ENCODE results near the gene AP5Z1. TPM values are rescaled to one million over a fixed set of nuclear protein-coding genes. Genes with fewer than 3 reads are reported as not detected.

AP5Z1 gene
- polyA plus RNA-seq, 1 donor: 18.9 TPM

DNA sequence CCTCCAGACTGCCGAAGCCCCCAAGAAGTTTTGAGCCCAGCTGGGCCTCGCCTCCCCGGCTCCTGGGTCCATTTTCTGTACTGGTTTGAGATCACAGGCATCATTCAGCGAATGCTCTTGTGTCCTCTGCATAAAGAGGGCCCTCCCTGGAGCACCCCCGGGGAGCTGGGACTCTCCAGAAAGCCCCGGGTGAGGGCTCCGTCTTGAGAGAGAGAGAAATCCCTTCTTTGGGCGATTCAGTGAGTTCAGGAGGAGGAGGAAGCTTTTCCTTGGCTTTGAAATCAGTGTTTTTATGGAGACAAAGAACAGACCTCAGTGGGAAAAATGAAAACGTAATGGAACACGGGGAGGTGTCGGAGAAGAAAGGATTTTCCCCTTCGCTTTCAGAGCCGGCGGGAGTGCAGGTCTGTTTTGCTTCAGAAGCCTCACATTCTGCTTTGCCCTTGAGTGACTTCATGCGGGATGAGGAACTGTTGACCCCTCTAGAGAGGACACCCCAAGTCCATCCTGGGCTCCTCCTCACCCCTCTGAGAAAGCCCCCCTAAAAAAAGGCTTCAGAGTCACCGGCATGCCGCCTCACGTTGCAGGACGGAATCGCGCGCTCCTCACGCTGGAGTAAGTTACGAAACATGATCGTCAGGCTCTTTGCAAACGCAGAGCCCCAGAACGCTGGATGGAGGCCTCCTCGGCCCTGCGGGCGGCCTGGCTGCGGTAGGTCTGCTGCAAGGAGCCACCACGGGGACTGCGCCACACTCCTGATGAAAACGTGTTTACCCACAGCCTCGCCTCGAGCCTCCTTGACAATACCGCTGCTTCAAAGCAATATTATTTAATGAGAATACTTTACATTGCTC is 8.5 kb upstream of the AP5Z1 start:
- no peak for DNase-seq

DNA sequence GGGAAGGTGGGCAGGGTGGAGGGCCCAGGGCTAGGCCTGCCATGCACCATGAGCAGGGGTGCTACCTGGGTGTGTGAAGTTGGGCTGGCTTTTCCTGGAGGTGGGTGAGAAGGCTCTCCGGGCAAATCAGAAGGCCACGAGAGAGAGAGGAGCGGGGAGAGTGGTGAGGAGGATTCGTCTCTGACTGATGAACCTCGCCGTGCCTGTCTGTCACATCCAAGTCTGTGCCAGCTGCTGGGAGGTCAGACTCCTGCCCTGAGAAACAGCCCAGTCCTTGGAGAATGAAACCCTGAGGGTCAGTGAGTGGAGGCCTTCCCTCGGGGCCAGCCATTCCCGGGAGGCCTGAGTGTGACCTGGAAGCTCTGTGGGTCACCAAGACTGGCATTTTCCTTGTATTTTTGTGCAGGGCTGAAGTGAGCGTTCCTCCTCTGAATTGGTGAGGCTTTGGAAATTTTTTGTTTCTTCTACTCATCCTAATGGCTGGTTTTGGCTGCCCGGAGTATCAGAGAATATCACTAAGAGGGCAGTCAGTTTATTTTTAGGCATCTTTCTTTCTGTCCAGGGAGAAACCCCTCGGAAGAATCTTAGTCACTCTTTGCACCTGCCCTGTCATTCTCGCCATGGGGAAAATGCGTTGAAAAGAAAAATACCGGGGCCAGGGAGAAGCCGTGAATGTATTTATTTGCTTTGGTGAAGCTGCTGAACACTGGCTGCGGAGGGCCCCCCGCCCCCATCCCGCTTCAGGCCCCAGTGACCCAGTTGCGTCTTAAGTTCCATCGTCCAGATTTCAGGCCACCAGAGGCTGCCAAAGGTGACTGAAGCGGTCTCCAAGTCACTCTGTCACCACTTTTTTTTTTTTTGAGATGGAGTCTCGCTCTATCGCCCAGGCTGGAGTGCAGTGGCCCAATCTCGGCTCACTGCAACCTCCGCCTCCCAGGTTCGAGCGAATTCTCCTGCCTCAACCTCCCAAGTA is 6.5 kb upstream of the AP5Z1 start:
- DNase-seq: no peak

DNA sequence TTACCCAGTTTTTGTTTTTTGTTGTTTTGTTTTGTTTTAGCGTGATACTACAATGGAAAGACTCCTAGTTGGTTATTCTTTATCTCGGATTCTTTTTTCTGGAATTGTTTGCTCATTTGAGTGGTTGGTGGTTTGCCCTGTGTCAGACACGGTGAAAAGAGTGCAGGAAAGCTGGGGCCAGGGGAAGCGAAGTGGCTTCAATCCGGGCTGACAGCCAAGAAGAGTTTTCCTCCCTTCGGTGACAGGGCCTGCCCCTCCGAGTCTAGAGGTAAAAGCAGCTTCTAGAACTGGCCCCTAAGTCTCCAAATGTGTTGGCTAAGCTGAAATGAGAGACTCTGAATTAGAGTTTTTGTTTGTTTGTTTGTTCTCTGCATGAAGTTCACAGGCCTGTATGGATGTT is 5.7 kb upstream of the AP5Z1 start:
- no peak for DNase-seq

DNA sequence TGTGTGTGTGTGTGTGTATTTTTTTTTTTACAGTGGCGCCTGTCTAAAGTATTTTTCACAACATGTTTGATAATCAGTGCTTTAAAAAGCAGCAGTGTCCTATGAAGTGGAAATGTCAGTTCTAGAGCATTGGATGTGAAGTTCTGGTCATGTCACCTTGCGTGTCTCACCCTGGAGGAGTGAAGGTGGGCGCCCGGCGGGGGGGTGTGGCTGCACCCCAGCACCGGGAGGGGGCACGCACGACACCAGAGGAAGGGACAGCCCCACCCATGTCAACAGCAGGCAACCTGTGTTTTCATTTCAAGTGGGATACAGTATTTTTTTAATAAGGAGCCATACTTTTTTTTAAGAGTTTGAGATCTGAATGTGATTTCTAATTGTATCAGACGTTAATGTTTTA is 4.5 kb upstream of the AP5Z1 start:
- no peak for DNase-seq

DNA sequence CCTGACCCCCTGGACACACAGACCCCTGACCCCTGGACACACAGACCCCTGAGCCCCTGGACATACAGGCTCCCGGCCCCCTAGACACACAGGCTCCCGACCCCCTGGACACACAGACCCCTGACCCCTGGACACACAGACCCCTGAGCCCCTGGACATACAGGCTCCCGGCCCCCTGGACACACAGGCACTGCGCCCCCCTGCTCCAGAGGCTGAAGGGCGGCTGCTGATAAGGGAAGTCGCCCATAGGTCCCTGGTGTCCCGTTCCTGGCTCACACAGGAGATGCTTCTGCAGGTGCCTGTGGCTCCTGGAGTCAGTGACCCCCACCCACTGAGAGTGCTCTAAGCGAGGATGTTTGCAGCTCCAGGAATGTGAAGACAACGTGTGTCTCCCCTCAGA is 3.7 kb upstream of the AP5Z1 start:
- no peak for DNase-seq

DNA sequence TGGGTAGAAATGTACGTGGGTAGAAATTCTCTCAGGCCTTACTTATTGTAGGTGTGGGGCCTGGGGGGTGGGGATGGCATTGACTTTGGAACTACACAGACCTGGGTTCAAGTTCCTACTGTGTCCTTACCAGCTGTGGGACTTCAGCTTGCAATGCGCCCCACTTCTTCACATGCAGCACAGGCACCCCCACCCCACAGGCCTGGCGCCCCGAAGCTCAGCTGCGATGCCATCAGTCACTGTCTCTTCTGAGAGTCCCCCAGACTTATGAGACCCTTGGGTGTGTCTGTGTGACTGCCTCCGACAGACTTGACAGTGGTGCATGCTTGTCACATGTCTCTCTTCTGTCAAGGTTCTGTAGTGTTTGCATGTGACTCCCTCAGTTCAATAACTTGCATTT is 3.1 kb upstream of the AP5Z1 start:
- DNase-seq: no peak

DNA sequence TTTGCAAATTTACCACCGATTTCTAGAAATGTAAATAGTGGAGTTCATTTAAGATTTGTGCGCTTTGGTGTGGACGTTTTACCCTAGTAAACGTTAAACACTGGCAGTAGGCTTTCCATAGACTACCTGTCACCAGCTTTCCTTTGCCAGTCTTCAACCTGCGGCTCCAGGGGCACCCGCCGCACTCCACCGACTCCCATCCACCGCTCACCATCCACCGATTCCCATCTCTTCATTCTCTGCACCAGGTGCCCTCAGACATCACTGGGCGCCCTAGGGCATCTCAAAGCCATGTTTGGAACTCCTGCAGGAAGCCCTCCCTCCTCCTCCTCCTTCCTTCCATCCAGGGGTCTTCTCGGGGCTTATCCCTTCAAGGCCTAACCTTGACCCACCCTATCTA is 1.4 kb upstream of the AP5Z1 start:
- DNase-seq: no peak

DNA sequence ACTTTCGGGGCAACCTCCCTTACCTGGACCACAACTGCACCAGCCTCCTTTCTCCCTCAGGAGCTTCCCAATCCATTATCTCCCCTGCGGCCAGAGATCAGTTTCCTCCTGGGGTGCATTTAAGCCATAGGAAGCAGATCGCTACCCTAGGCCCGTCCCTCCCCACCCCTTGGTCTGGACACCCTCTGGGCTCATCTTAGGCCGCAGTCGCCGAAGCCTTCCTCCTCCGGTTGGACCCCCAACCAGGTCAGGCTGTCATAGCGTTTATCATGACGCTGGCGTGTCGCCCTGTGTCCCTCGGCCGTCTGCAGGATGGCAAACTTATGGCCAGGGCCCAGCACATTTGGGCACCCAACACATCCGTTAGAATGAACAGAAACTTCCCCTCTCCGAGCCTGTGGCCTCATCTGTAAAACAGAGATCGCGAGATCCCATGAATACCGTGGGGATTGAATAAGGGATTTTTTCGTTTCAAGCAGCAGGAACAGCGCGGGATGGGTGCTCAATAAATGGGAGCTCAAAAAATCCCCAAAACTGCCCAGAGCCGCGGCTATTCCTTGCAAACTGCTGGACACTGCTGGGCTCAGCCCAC is 669 bp upstream of the AP5Z1 start:
- DNase-seq: no peak

DNA sequence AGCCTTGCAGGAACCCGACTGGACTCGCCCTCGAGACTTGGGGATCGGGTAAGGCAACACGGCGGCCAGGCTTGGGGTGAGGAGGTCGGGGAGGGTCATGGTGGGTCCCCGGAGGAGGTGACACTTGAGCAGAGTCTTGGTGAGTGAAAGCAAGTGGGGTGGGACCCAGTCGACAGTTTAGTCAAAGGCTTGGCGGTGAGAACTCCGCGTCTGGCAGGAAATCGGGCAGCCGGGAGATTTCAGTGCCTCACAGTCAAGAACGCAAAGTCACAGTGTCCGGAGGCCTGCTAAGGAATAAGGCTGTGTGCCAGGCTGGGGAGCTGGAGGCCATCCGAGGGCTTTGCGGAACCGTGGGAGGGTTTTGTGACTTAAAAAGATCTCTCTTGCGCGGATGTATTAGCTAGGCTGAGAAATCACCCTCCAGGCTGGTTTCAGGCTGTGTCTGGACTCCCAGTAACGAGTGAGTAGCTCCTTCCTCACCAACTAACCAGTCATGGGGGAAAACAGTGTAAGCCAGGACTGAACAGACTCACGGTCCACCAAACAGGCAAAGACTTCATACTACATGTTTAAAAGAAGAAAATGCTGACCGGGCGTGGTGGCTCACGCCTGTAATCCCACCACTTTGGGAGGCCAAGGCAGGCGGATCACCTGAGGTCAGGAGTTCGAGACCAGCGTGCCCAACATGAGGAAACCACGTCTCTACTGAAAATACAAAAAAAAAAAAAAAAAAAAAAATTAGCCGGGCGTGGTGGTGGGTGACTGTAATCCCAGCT is 613 bp downstream of the AP5Z1 start:
- no peak for DNase-seq

DNA sequence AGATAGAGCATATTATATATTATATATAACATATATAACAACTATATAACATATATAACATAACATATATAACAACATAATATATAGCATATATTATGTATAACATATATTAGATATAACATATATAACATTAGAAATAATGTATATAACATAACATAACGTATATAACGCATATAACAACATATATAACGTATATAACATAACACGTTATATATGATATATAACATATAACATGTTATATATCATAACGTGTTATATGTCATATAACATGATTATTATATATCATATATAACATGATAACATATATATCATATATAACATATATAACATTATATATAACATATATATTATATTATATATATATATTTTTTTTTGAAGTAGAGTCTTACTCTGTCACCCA is 3.7 kb downstream of the AP5Z1 start:
- no peak for DNase-seq

DNA sequence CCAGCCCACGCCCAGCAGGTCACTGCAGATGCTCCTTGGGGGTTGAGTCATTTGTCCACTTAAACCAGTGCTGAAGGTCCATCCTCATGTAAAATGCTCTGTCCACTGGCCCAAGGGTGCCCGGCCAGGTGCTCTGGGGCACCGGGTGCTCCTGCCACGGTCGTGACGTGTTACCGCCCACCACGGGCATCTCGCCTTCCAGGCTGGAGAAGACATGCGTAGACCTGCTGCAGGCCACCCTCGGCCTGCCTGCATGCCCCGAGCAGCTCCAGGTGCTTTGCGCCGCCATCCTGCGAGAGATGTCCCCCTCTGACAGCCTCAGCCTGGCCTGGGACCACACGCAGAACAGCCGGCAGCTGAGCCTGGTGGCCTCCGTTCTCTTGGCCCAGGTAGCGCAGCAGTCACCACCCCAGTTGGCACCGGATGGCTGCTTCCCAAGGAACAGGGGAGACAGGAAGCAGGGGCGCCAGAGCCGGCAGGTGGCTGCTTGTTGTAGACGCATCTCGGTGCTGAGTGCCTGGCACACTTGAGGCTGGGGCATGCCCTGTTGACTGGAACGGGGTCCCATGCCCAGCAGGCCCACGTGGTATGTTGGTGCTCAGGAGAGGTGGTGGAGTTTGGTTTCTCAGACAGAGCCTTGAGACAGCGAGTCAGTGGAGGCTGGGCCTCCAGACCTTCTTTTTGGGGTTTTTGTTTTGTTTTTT is 6.1 kb downstream of the AP5Z1 start:
- DNase-seq: no peak

DNA sequence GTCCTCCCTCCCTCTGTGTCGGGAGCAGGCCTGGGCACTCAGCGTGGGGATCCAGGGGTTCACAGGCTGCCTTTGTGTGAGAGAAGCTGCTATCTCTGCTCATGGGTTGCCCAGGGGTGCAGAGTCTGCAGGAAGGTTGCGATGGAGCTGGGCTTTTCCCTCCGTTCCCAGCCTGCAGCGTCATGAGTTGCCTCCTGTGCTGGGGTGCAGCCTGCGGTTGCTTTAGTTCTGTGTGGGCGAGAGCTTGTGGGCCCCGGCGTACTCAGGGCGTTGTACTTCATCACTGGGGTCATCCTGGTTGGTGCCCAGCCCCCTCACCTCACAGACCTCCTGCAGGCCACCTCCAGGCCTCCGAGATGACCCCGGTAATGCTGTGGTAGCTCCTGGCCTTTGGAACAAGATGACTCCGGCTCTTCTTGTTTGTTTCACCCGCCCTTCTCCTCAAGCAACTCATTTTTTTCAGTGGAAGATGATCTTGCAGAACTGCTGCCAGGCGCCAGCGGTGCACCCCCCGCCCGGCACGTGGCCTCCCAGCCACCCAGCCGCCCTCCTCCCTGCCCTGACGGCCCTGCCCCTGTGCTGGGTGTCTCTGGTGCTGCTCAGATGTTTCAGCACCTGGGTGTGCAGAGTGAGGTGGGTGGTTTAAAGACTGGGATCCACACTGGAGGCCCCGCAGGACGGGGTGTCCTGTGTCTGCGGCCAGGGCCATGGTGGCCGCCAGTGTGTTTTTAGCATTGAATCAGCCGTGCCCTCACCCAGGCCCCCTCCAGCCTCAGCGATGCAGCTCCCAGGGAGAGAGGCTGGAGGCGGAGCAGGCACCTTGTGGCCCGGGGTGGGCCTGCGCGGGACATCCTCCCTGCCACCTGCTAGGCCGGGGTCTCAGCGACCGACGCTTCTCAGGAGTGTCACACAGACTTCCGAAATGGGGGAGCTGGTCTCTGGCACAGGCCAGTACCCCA is 7.2 kb downstream of the AP5Z1 start:
- no peak for DNase-seq

DNA sequence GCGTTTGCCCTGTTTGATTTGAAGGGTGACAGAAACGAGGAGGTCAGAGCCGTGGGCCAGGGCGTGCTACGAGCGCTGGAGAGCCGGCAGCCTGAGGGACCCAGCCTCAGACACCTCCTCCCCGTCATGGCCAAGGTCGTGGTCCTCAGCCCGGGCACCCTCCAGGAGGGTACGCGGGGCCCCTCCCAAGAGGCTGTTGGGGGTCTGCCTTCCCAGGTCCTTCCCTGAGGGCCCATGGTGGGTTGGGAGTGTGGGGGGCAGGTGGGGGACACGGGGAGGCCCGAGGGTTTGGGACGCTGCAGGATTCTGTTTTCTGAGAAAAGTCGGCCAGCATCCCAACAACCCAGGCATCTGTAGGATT is 7.8 kb downstream of the AP5Z1 start:
- no peak for DNase-seq

DNA sequence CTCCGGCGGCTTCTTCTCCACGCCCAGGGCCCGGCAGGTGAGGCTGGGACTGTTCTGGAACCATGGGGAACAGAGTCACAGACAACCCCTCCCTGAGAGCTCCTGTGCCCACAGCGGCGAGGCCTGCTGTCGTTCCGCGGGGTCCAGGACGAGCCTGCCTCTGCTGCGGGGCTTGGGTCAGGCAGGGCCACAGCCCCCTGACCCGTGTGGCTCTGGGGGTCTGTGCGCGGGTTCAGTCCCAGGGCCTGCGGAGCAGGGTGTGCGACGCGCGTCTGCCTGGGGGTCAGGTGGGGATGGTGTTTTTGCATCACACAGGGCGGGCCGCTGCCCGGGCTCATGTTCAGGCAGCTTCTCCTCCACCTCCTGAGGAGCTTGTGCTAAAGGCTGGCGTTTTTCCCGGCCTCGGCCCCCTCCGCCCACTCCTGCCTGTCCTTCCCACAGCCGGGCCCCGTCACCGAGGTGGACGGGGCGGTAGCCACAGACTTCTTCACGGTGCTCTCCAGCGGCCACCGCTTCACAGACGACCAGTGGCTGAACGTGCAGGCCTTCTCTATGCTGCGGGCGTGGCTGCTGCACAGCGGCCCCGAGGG is 8.4 kb downstream of the AP5Z1 start:
- DNase-seq: no peak

DNA sequence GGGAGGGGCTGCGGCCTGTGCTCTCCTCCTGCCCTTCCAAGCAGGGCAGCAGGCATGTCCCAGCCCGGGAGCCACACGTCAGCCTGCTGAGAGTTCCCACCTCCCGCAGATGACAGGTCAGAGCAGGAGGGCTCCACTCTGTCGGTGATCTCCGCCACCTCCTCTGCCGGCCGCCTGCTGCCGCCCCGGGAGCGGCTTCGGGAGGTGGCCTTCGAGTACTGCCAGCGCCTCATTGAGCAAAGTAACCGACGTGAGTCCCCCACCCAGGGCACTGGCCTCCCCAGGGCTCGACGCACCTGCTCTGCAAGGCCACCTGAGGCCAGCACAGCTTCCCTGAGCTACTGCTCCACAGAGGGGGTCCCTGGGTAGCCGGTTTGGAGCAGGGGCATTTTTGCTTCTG is 9.4 kb downstream of the AP5Z1 start:
- no peak for DNase-seq

DNA sequence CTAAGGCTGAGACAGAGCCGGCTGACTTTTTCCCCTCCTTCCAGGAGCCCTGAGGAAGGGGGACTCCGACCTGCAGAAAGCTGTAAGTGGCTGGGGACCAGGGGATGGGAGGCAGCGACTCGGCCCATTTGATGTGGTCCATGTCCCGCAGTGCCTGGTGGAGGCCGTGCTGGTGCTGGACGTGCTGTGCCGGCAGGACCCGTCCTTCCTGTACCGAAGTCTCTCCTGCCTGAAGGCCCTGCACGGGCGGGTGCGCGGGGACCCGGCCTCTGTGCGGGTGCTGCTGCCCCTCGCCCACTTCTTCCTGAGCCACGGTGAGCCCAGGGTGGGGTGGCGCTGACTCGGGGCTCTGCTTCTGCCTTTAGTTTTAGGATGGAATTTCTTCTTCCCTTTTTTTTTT is 9.9 kb downstream of the AP5Z1 start:
- DNase-seq: no peak

DNA sequence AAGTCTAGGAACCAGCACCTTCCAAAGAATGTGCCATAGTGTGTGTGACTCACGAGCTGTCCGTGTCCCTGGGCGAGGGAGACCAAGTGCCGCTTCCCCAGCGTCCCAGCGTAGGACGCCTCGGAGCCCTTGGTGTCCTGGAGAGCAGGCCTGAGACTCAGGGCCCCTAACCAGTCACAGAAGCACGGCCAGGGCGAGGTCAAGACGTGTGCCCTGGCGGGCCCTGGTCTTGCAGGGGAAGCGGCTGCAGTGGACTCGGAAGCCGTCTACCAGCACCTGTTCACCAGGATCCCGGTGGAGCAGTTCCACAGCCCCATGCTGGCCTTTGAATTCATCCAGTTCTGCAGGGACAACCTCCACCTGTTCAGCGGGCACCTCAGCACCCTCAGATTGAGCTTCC is 10.6 kb downstream of the AP5Z1 start:
- no peak for DNase-seq

DNA sequence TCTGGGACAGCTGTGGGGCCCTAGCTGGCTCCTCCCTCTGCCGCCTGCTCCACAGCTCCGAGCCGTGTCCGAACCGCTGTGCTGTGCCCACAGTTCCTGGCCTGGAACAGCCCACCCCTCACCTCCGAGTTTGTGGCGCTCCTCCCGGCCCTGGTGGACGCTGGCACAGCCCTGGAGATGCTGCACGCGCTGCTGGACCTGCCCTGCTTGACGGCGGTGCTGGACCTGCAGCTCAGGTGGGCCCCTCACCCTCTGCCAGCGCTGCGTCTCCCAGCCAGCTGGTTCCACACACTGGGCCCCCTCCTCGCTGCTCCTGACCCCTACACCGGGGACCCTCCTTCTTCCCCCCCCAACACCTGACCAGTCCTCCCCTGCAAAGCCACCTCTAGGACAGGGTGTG is 12.1 kb downstream of the AP5Z1 start:
- no peak for DNase-seq

DNA sequence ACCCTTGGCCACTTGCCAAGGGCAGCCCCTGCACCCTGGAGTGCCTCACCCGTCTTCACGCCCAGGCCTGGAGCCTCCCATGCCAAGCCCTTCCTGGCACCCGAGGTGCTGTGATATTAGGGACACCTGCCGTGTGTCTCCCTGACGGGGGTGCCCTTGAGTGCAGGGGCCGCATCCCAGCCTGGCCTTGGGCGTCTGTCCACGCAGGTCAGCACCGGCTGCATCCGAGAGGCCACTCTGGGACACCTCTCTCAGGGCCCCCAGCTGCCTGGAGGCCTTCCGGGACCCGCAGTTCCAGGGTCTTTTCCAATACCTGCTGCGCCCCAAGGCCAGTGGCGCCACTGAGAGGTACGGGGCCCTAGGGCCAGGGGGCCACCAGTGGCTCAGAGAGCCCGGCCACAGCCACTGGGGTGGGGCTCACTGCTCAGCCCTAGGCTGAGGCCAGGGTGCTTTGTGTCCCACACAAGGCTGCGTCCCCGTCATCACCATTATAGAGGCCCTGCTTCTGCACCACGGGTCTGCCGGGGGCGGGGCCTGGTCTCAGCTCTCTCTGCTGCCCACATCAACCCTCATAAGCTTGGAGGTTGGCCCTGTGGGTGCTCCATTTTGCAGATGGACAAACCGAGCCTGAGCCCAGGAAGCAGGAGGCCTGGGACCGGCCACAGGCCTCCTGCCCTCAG is 12.7 kb downstream of the AP5Z1 start:
- no peak for DNase-seq
